AG09319 (cell line): ENCODE measurements around the gene ITGA6.

Experiments used
- DNase-seq: peaks from one replicate; pipeline ENCODE4 v3.0.0-alpha.2; 2010; ENCODE audit warnings: low read depth; ENCODE audit errors: extremely low read depth
- TF ChIP-seq, protein P1 (sequence below): IDR thresholded peaks from 2 replicates; pipeline ENCODE4 v1.5.1; 2011; ENCODE audit warnings: low read depth, mild to moderate bottlenecking, inconsistent platforms, low read length, moderate library complexity

Gene ITGA6

DNA sequence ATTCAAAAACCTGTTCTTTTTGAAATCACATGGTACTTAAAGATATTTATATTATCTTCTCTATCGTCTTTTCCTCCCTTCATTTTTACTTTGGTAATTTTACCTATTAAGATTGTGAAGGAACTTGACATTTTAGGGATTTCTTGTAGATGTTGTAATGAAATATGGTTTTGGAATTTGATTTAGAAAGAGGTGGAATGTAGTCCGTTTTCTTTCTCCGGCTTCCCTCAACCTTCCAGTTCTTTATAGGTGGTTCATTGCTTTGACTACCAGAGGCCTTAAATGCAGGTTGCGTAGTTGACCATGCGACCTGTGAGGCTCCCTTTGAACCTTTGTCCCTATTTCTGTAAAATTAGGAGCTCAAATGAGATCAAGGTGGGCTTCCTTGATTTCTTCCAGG is 24.5 kb downstream of the ITGA6 start:
- TF ChIP-seq, protein P1, sequence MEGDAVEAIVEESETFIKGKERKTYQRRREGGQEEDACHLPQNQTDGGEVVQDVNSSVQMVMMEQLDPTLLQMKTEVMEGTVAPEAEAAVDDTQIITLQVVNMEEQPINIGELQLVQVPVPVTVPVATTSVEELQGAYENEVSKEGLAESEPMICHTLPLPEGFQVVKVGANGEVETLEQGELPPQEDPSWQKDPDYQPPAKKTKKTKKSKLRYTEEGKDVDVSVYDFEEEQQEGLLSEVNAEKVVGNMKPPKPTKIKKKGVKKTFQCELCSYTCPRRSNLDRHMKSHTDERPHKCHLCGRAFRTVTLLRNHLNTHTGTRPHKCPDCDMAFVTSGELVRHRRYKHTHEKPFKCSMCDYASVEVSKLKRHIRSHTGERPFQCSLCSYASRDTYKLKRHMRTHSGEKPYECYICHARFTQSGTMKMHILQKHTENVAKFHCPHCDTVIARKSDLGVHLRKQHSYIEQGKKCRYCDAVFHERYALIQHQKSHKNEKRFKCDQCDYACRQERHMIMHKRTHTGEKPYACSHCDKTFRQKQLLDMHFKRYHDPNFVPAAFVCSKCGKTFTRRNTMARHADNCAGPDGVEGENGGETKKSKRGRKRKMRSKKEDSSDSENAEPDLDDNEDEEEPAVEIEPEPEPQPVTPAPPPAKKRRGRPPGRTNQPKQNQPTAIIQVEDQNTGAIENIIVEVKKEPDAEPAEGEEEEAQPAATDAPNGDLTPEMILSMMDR: no peak
- DNase-seq: no peak

DNA sequence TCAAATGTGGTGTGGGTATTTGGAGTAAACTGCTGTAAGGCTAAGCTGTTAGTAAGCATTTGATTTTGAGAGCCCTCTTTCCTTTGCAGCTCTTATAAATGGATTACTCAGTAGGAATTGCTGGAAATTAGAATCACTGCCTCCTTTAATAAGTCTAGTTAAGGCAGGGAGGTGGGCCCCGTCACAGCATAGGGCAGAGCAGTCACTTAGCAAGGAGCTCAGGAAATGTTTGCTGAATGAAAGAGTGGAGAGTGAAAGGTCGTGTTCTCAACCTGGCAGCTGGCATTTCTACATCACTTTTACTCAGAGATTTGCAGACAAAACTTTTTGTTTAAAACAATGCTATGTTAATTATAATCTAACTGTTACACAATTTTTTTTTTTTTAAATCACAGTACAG is 25.5 kb downstream of the ITGA6 start:
- no peak for DNase-seq
- TF ChIP-seq, protein P1: no peak

DNA sequence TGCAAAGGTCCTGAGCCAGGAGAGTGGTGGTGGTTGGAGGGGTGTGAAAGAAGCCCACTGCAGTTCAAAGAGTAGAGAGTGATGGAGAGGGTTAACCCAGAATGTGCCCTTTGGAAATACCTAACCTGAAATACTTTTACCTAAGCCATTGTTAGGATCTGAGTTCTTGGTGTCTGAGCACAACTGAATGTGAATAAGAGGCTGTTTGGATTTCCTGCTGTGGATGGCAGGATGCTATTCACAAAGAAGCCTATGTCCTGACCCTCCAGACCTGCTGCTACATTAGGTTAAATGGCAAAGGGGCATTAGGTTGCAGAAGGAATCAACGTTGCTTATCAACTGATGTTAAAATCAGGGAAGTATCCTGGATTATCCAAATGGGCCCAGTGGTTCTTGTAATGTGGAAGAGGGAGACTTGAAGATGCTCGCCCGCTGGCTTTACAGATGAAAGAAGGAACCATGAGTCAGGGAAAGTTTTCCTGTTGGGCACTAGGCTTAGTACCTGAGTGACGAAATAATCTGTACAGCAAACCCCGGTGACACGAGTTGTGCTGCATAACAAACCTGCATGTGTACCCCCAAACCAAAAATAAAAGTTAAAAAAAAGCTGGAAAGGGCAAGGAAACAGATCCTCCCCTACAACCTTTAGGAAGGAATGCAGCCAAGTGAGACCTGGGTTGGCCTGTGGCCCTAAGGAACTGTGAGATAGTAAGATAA is 27.2 kb downstream of the ITGA6 start:
- DNase-seq: no peak
- TF ChIP-seq, protein P1: no peak

DNA sequence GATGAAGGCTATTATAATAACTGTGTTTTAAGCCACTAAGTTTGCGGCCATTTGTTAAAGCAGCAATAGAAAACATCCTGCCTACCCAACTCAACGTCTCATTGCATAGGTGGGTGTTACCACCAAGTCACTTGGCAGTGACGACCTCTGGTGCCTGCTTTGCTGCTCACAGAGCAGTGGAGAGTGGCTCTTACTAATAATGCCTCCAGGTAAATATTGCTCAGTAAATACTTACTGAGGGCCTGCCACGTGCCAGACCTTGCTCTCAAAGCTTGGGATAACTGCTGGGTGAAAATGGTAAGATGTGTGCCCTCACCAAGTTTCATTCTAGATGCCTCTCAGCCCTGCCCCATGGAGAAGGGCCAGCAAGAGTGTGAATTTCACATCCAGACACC is 27.7 kb downstream of the ITGA6 start:
- TF ChIP-seq, protein P1: no peak
- no peak for DNase-seq

DNA sequence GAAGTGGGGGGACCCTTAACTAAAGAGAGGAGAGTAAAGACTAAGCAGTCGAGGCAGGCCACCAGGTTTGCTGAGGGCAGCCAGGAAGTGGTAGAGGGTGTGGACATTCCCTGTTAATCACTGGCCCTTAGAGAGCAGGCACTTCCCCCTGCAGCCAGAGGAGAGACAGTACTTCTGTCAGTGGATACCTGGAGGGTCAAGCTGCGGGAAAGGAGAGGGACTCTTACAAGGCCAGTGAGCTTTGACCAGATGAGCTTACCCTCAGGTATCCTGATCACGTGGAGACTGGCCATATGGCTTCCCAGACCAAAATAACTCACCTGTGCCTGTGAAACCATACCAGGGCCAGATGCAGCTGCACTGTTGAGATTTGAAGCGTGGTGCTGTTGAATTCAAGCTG is 28.6 kb downstream of the ITGA6 start:
- DNase-seq: no peak

DNA sequence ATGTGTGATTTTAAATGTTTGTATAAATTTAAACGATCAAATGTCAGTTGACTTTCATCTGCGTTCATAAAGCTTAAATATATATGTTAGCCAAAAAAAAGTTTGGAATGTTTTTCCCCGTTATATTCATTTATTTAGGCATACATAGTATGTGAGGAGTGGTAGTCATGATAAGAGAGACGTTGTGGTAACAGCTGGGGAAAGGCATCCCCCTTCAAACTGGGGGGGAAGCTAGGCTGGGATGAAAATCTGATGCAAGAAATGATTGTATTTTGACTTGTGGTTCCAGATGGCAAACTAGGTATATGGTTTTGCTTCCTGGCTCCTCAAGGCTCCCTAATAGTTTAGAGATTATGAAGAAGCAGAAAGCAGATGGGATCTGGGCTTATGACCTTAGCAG is 30.1 kb downstream of the ITGA6 start:
- no peak for DNase-seq
- TF ChIP-seq, protein P1: no peak

More for the DNA sequence above, 28.6 kb downstream of the ITGA6 start:
- TF ChIP-seq, protein P1: no peak

DNA sequence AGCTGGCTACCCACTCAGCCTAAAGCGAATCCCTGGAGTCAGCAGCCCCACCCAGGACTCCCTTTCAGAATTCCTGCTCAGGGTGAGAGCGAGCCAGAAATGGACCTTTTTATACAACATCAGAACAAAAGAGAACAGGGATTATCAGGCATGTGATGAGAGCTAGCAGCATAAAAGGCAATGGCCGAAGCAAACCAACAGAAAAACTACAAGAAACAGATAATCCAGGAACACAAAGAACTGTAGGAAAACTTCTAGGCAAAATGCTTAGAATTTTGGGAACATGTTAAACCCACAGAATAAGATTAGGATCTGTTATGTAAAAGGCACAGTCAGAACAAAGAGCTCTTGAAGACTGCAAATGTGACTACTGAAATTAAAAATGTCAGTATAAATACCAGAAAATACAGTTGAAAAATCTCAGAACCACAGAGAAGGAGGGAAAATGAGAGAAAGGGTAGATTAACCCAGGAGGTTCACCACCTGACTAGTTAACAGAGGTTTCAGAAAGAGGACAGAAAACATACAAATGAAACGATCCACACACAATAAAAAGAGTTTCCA is 31.3 kb downstream of the ITGA6 start:
- TF ChIP-seq, protein P1: no peak
- DNase-seq: no peak
